Tongue (tissue), 2 donors: ENCODE data around the gene RGS4. TPM values are rescaled to one million over a fixed set of nuclear protein-coding genes. Genes with fewer than 3 reads are reported as not detected.

Experiments
- DNase-seq: peaks from one replicate; pipeline ENCODE4 v3.0.0-alpha.2; 2015
- total RNA-seq: library from RNA; depleted of rRNA; stranded (reverse); fragments of >200 nt; gene quantifications from one replicate; pipeline ENCODE4 v1.2.3, GENCODE V29; 2014

The RGS4 gene
- 3.9 TPM for total RNA-seq

GRCh38 chr1:163069142-163069541 lies at the start of gene RGS4:
Gene RGS4, plus strand, starts transcription at chr1:163069361. Its CDS starts 124 bp downstream, at chr1:163069485.
- DNase-seq: peak; percentile 86

- no peak for DNase-seq
These were observed 47.0 kb upstream of the RGS4 start for GRCh38 chr1:163022129-163022528.

GRCh38 chr1:163027610-163028009 lies 41.6 kb upstream of the RGS4 start:
- no peak for DNase-seq

- no peak for DNase-seq
These were observed 39.3 kb upstream of the RGS4 start for GRCh38 chr1:163029901-163030300.

- DNase-seq: no peak
These were observed 33.5 kb upstream of the RGS4 start for GRCh38 chr1:163035446-163036249.

GRCh38 chr1:163036671-163037070 lies 32.5 kb upstream of the RGS4 start:
- DNase-seq: no peak

- no peak for DNase-seq
These were observed 30.0 kb upstream of the RGS4 start for GRCh38 chr1:163038928-163039706.

GRCh38 chr1:163039707-163040093 lies 29.5 kb upstream of the RGS4 start:
- no peak for DNase-seq

GRCh38 chr1:163046071-163046470 lies 23.1 kb upstream of the RGS4 start:
- no peak for DNase-seq

GRCh38 chr1:163047951-163048659 lies 21.1 kb upstream of the RGS4 start:
- no peak for DNase-seq

- no peak for DNase-seq
These were observed 20.3 kb upstream of the RGS4 start for GRCh38 chr1:163048869-163049268.

- DNase-seq: no peak
These were observed 19.9 kb upstream of the RGS4 start for GRCh38 chr1:163049296-163049695.

- no peak for DNase-seq
These were observed 18.7 kb upstream of the RGS4 start for GRCh38 chr1:163050496-163050895.

- peak; percentile 54 for DNase-seq
These were observed 15.0 kb upstream of the RGS4 start for GRCh38 chr1:163054181-163054591.

- DNase-seq: no peak
These were observed 14.2 kb upstream of the RGS4 start for GRCh38 chr1:163055005-163055404.

- DNase-seq: peak; percentile 59
These were observed 13.6 kb upstream of the RGS4 start for GRCh38 chr1:163055531-163055930.

- no peak for DNase-seq
These were observed 12.3 kb upstream of the RGS4 start for GRCh38 chr1:163056831-163057230.

- no peak for DNase-seq
These were observed 8.7 kb upstream of the RGS4 start for GRCh38 chr1:163060343-163061007.

GRCh38 chr1:163063143-163063542 lies 6.0 kb upstream of the RGS4 start:
- DNase-seq: no peak

GRCh38 chr1:163063610-163064009 lies 5.6 kb upstream of the RGS4 start:
- DNase-seq: no peak

- DNase-seq: no peak
These were observed 3.0 kb upstream of the RGS4 start for GRCh38 chr1:163066168-163066567.

GRCh38 chr1:163066686-163067085 lies 2.5 kb upstream of the RGS4 start:
- no peak for DNase-seq
